Activated naive CD8-positive, alpha-beta T cell treated with anti-CD3 and anti-CD28 coated beads, Interleukin-2, amount 50 U/mL, for 24 hours (primary cell): ENCODE measurements around the gene TPPP2.
"Not testable (repeated sequence)": the region's sequence is repeated elsewhere in the genome, so short reads cannot be mapped to it uniquely, and the experiment has no call there.

Experiments
- ATAC-seq: fragments of 150-1000 bp; cut with Tn5 transposase; one replicate; pipeline ENCODE4 v1.10.0; 2021
- DNase-seq: peaks from one replicate; pipeline ENCODE4 v3.0.0; 2021
- H3K27ac Mint-ChIP-seq: one replicate; pipeline ENCODE4 v1.8.0; 2021; ENCODE audit warnings: mild to moderate bottlenecking, mixed read lengths
- H3K27me3 Mint-ChIP-seq: one replicate; pipeline ENCODE4 v1.8.0; 2021; ENCODE audit warnings: mixed read lengths
- H3K36me3 Mint-ChIP-seq: one replicate; pipeline ENCODE4 v1.8.0; 2021; ENCODE audit warnings: low read depth, mixed read lengths
- H3K4me1 Mint-ChIP-seq: one replicate; pipeline ENCODE4 v1.8.0; 2021; ENCODE audit warnings: mixed read lengths
- H3K4me3 Mint-ChIP-seq: one replicate; pipeline ENCODE4 v1.8.0; 2021; ENCODE audit warnings: mild to moderate bottlenecking, moderate library complexity, mixed read lengths
- H3K9me3 Mint-ChIP-seq: one replicate; pipeline ENCODE4 v1.8.0; 2021; ENCODE audit warnings: mixed read lengths

Gene TPPP2

DNA sequence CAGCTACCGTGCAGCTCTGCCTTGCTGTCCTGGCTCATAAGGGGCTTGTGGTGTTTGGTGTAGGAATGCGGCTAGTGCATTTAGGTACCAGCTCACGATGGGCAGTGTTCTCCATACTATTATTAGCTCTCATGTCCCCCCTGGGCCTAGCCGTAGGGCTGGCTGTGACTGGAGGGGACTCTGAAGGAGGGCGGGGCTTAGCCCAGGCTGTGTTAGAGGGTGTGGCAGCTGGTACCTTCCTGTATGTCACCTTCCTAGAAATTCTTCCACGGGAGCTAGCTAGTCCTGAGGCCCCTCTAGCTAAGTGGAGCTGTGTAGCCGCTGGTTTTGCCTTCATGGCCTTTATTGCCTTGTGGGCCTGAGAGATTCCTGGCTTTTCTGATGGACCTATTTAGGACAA is 28.8 kb upstream of the TPPP2 start:
- H3K9me3 Mint-ChIP-seq: no peaks in the 10 kb centered on the region
- no peak overlapping the region for H3K4me3 Mint-ChIP-seq
- no peak for ATAC-seq
- no peak for DNase-seq
- H3K27ac Mint-ChIP-seq: no peak overlapping the region
- H3K4me1 Mint-ChIP-seq: no peaks in the 10 kb centered on the region
- no peaks in the 10 kb centered on the region for H3K27me3 Mint-ChIP-seq
- H3K36me3 Mint-ChIP-seq: peaks cover 9% of the 10 kb centered on the region

DNA sequence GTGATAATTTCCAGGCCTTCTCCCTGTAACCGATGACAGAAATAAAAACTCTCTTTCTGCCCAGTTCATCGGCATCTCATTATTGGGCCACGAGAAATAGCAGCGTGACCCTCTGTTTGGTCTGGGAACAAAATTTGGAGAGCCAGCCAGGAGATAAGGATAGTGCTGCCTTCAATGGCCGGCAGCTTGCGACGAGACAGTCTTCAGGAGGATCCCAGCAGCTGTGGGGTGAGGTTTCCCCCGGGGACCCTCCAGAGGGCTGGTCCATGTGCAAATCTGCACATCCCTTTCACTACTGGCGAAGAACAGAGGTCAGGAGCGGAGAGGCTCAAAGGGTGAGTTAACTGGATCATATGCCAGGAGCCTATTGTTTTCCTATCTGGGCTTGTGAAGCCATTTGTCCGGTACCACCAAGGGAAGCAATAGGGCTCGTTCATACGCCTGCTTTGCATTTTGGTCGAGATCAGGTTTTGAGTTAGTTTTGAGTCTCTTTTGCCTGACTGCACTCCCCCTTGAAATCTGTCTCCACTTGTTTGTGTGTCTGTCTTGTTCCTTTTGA is 26.1 kb upstream of the TPPP2 start:
- ATAC-seq (no peak), DNase-seq (no peak)
- H3K4me1 Mint-ChIP-seq: no peaks in the 10 kb centered on the region
- no peaks in the 10 kb centered on the region for H3K9me3 Mint-ChIP-seq
- H3K27me3 Mint-ChIP-seq: no peaks in the 10 kb centered on the region
- no peak overlapping the region for H3K4me3 Mint-ChIP-seq
- no peaks in the 10 kb centered on the region for H3K36me3 Mint-ChIP-seq
- H3K27ac Mint-ChIP-seq: no peak overlapping the region

DNA sequence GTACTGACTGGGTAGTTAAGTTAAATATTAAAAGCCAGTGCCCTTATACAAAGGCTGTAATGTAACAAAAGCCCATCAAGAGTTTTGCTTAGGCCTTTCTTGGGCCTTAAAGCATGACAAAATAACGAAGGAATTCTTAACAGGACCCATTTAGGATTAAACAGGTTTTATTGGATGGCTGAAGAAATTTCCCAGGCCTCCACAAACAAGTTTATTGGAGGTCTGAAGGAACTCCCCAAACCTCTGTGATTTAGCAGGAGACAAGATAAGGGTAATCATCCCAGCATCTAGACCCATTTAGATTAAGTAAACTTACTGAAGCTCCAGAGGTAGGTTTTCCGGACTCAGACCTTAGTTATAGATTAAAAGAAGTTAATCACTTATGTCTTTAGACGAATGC is 20.3 kb upstream of the TPPP2 start:
- not testable (repeated sequence) for H3K4me3 Mint-ChIP-seq, H3K27ac Mint-ChIP-seq, DNase-seq, H3K36me3 Mint-ChIP-seq, H3K4me1 Mint-ChIP-seq, H3K9me3 Mint-ChIP-seq, ATAC-seq
- peaks cover 17% of the 10 kb centered on the region for H3K27me3 Mint-ChIP-seq

DNA sequence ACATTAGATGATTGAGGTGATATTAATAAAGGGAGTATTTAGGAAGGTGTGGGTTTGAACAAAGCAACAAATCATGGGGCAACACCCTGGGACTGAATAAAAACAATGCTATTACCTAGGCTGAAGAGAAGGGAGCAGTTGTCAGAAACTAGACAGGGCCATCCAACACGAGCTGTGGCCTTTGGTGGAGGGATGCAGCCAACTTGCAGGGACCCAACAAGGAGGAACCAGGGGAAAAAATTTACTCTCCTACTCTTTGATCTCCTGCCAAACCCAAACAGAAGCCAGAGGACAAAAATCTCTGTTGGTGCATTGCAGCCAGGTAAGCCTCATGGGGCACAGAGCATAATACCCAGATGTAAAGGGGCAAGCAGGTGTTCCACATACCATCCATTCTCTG is 18.9 kb upstream of the TPPP2 start:
- ATAC-seq (no peak), DNase-seq (no peak)
- no peak overlapping the region for H3K27ac Mint-ChIP-seq
- H3K9me3 Mint-ChIP-seq: no peaks in the 10 kb centered on the region
- no peaks in the 10 kb centered on the region for H3K4me1 Mint-ChIP-seq
- no peak overlapping the region for H3K4me3 Mint-ChIP-seq
- peaks cover 17% of the 10 kb centered on the region for H3K27me3 Mint-ChIP-seq
- H3K36me3 Mint-ChIP-seq: no peaks in the 10 kb centered on the region

DNA sequence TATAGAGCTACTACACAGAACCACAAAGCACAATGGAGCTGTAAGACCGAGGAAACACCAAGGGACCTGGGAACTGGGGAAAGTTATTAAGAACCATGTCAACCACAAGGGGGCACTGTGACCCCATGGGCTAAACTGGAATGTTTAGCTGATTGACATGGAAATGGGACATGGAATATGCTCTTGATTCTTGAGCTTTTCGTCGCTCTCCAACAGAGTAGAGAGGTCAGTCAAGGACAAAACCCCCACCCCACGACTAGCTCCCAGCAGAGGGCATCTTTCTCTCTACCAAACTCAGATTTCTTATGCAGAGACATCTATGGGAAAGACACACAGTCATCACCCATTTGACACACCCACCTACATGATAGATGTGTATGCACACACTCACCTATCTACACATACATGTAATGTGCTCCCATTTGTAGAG is 15.2 kb upstream of the TPPP2 start:
- DNase-seq (peak; percentile 82), ATAC-seq (peak; percentile 59)
- Mint-ChIP-seq H3K4me3 (no peak overlapping the region), H3K36me3 (no peaks in the 10 kb centered on the region), H3K4me1 (no peaks in the 10 kb centered on the region), H3K9me3 (no peaks in the 10 kb centered on the region), H3K27ac (no peak overlapping the region), H3K27me3 (peaks cover 17% of the 10 kb centered on the region)

DNA sequence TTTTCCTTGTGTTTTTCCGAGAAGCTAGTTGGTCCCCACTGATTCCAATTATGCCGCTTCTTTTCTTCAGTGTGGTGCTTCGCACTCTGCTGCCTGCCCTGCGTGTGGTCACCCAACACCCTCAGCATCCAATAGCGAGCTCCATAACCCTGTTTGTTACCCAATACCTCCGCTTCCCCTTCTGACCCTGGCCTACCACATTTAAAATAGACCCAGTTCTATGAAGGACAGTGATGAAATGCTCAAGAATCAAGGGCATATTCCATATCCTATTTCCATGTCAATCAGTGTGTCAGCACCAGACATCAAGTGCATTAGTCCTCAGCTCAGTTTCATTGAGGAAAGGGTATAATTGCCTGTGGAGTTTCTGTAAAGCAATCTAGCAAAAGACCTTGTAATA is 14.7 kb upstream of the TPPP2 start:
- Mint-ChIP-seq H3K27ac (no peak overlapping the region), H3K4me3 (no peak overlapping the region), H3K27me3 (peaks cover 17% of the 10 kb centered on the region), H3K4me1 (no peaks in the 10 kb centered on the region), H3K9me3 (no peaks in the 10 kb centered on the region), H3K36me3 (no peaks in the 10 kb centered on the region)
- ATAC-seq: no peak
- no peak for DNase-seq

DNA sequence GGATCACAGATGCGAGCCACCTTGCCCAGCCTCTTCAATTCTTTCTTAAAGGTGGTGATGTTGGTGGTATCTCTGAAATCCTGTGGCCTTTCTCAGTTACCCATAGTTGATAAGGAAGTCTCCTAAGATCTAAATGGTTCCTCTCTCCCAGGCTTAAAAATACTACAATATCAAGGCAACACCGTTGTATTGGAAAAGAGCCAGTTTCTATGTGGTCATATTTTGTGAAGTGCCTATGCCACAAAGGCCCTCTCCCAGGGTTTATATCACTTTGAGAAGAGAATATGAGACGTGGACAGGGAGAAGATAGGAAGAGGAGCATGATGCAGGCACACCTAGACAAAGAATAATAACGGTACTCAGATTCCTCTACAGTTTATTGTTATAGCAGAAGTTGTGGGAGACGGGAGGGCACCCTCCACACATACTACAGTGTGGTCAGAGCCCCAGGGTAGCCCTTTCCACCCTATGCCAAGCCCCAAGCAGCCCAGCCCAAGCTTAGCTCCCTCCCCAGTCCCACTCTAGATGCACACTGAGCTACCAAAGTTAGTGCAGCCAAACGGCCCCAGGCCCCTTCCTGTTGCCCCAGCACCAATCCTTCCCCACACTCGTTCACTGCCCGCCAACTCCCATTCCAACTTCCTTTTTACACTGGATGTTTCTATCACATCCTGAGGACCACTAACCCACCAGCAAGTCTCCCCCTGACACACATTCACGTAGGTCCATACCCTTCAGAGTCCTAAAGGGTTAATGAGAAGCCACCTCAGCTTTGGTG is 13.4 kb upstream of the TPPP2 start:
- no peaks in the 10 kb centered on the region for H3K36me3 Mint-ChIP-seq
- H3K27ac Mint-ChIP-seq: no peak overlapping the region
- H3K27me3 Mint-ChIP-seq: peaks cover 12% of the 10 kb centered on the region
- no peak for ATAC-seq
- no peak for DNase-seq
- no peak overlapping the region for H3K4me3 Mint-ChIP-seq
- no peaks in the 10 kb centered on the region for H3K4me1 Mint-ChIP-seq
- H3K9me3 Mint-ChIP-seq: no peaks in the 10 kb centered on the region

DNA sequence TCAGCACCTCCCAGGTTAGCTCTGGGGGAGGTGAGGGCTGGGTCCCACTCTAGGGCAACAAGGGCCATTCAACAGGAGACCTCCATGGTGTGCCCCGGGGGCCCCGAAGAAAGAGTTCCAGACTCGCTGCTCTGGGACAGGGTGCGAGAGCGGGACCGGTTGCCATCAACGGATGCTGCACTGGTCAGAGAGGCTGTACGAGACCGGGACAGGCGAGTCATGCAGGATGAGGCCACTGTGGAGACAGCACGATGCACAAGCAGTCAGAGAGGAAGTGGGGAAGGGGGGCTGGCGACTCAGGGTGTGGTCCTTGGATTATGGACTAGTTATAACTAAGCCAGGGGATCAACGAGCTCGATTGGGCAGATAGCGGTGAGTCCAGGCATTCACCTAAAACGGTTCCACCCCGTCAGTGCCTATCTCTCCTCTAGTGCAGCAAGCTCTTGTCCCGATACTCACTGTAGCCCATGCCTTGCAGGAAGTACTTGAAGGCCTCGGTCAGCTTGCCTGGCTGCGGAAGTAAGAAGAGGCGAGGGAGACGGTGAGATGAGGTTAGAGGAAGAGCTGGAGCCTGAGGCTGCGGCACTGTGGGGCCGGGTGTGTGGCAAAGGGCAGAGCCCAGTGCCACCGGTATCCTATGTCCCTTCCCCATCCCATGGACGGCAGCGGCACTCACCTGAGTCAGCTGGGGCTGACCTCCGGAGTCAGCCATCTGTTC is 12.3 kb upstream of the TPPP2 start:
- no peaks in the 10 kb centered on the region for H3K4me1 Mint-ChIP-seq
- DNase-seq (no peak), ATAC-seq (no peak)
- H3K27me3 Mint-ChIP-seq: peaks cover 8% of the 10 kb centered on the region
- H3K27ac Mint-ChIP-seq: no peak overlapping the region
- H3K4me3 Mint-ChIP-seq: no peak overlapping the region
- no peaks in the 10 kb centered on the region for H3K9me3 Mint-ChIP-seq
- no peaks in the 10 kb centered on the region for H3K36me3 Mint-ChIP-seq

DNA sequence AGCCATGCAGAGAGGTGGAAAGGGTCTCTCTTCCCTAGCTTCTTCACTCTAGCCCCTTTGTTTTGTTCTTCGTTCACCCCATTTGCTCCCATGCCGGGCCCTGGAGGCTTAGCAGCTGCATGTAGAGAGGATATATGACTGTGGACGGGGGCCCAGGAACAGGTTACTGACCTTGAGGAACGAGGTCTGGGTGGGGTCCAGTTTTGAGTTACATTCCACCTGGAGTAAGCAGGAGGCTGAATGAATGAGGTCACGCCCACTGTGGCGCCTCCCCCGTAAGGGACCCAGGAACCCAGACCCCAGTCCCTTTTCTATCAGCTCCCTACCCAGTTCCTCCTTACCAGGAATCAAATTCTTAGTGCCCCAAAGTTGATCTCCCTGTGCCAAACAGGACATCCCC is 11.7 kb upstream of the TPPP2 start:
- H3K27ac Mint-ChIP-seq: no peak overlapping the region
- no peaks in the 10 kb centered on the region for H3K4me1 Mint-ChIP-seq
- DNase-seq (no peak), ATAC-seq (no peak)
- no peaks in the 10 kb centered on the region for H3K36me3 Mint-ChIP-seq
- H3K9me3 Mint-ChIP-seq: no peaks in the 10 kb centered on the region
- peaks cover 7% of the 10 kb centered on the region for H3K27me3 Mint-ChIP-seq
- no peak overlapping the region for H3K4me3 Mint-ChIP-seq

DNA sequence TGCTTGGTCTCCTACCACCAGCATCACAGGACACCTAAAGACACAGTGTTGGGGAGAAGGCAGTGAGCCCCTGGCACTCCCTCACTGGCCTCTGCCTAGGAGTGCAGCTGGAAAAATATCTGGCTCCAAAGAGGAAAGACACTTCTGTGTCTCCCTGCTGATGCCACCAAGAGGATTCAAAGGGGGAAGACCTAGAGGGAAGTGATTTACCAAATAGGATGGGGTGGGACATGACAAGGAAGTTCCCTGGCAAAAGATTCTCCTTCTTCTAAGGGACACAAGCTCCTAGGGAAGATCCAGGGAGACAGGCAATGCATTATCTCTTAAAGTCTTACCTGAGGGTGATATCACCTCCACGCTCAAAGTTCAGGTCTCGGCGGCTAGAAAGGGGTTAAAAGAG is 11.2 kb upstream of the TPPP2 start:
- H3K27ac Mint-ChIP-seq: no peak overlapping the region
- peaks cover 3% of the 10 kb centered on the region for H3K4me1 Mint-ChIP-seq
- ATAC-seq (no peak), DNase-seq (no peak)
- no peaks in the 10 kb centered on the region for H3K9me3 Mint-ChIP-seq
- no peak overlapping the region for H3K4me3 Mint-ChIP-seq
- peaks cover 7% of the 10 kb centered on the region for H3K27me3 Mint-ChIP-seq
- H3K36me3 Mint-ChIP-seq: no peaks in the 10 kb centered on the region

DNA sequence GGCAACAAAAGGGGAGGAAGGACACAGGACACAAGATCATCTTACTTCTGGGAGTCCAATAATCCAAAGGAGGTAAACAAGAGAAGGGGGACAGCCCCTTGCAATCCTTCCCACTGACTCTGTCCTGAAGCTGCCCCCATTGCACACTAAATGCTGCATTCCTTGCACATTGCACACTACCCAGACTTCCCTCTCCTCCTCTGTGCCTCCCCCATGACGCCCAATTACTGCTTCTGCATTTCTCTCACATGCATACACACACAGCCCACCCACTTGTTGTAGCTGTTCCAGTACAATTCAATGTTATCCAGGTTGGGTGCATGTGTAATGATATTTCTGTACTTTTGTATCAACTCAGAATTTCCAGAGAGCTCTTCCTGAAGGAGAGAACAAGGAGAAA is 10.7 kb upstream of the TPPP2 start:
- Mint-ChIP-seq H3K4me3 (no peak overlapping the region), H3K9me3 (no peaks in the 10 kb centered on the region), H3K27ac (no peak overlapping the region), H3K27me3 (peaks cover 7% of the 10 kb centered on the region), H3K4me1 (peaks cover 9% of the 10 kb centered on the region), H3K36me3 (no peaks in the 10 kb centered on the region)
- ATAC-seq (no peak), DNase-seq (no peak)

DNA sequence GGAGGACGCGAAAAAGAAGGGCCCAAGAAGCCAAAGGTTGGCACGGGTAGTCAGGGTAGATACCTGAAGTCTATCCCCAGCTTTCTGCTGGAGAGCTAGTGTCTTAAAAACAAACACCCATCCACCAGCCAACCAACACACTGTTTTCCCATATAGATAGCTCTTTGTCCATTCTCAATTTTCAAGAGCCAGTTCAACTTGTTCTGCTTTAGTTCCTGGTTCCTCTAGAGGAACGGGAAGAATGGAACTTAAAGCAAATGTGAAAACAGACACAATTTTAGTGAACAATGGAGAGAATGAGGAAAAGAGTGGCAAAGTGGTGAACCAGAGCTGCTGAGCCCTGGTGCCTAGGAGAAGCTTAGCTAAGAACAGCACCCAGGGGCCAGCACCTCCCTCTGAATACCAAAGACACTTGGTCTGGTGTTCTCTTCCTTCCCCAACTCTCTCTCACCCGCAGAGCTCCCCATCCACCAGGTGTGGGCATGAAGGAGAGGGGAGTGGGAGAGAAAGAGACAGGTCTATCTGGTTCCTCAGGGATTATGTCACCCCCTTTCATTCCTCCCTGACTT is 9.0 kb upstream of the TPPP2 start:
- Mint-ChIP-seq H3K36me3 (no peaks in the 10 kb centered on the region), H3K27ac (no peak overlapping the region), H3K27me3 (peaks cover 8% of the 10 kb centered on the region), H3K9me3 (no peaks in the 10 kb centered on the region), H3K4me3 (no peak overlapping the region), H3K4me1 (peaks cover 11% of the 10 kb centered on the region)
- DNase-seq (no peak), ATAC-seq (no peak)

DNA sequence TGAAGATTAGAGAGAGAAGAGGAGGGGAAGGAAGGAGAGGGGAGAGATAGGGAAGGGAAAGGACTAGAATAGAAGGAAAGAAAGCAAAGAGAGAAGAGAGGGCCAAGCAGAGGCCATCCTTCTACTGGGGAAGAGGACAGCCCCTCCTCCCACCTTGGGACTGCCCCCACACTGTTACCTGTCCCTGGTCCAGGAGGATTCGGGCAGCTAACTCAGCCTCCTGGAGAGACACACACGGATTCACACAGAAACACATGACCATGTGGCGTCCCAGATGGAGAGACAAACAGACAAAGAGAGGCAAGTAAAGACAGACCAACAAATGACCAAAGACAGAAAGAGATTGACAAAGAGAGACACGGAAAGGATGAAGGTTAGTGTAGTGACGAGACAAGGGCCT is 7.3 kb upstream of the TPPP2 start:
- H3K36me3 Mint-ChIP-seq: no peaks in the 10 kb centered on the region

DNA sequence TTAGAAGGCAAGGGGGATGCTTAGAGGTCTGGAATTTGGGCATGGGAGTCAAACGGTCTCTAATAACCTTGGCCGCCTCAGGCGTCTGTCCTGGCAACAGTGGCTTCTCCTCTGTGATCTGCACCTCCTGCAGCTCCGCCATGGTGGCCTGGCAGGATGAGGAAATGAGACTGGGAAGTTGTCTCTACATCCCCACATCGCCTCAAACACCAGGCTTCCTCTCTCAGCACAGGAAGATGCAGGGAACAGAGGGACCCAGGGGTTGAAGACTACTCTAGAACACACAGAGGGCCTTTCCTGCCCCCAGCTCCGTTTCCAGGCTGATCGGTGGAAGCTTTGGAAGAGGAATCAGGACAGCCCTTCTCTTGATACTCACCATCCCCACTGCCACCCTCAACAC is 6.8 kb upstream of the TPPP2 start:
- Mint-ChIP-seq H3K9me3 (no peaks in the 10 kb centered on the region), H3K4me3 (no peak overlapping the region), H3K36me3 (no peaks in the 10 kb centered on the region), H3K4me1 (peaks cover 11% of the 10 kb centered on the region), H3K27me3 (peaks cover 8% of the 10 kb centered on the region), H3K27ac (no peak overlapping the region)
- DNase-seq (no peak), ATAC-seq (no peak)

More for the DNA sequence above, 7.3 kb upstream of the TPPP2 start:
- H3K27me3 Mint-ChIP-seq: peaks cover 8% of the 10 kb centered on the region
- H3K4me3 Mint-ChIP-seq: no peak overlapping the region
- DNase-seq (no peak), ATAC-seq (no peak)
- peaks cover 11% of the 10 kb centered on the region for H3K4me1 Mint-ChIP-seq
- no peaks in the 10 kb centered on the region for H3K9me3 Mint-ChIP-seq
- no peak overlapping the region for H3K27ac Mint-ChIP-seq
